Heart left ventricle (tissue), 13 donors: Measurements from ENCODE around the gene TFAP2C.

ENCODE experiments used
- POLR2A ChIP-seq, 2 donors: fragments of 450-650 bp; IDR thresholded peaks; one replicate each; pipeline ENCODE4 v1.6.1; 2017; ENCODE audit warnings: antibody characterized with exemption in 2 of 2, mild to moderate bottlenecking in 2 of 2, moderate library complexity in 2 of 2
- TF ChIP-seq, protein P1 (sequence below), 12 donors: fragments of 200-600 bp; sonication (generic) in 4 of 12; IDR thresholded peaks; one replicate each; pipeline versions ENCODE4 v1.5.0 to v1.8.0; 2018 to 2022; ENCODE audit warnings: antibody characterized with exemption in 12 of 12, mild to moderate bottlenecking in 5 of 12
- donor health status: ischemic (EF 13 %, LVEDD 7.1; RV severe dilation, severe dysfunction).
- donor health status: DM: no; HTN: yes; CAD: no.
- donor health status: DM: no; HTN: no; CAD: no.
- donor health status: ischemic (EF 25% LVEDD 6.9; RV normal size, moderate dysfunction).
- donor health status: ischemic (EF 25% LVEDD 5.7; RV mildly dilated, moderate dysfunction).
- donor health status: ischemic (EF 35%, LVEDD 5.7; RV mildly dilated, moderate dysfunction).
- donor health status: nonischemic (EF 11% LVEDD 7.7; RV severe dilation, severe dysfunction).
- donor health status: DM: yes; HTN: yes; CAD: no.
- donor health status: PGD.
- donor health status: ischemic (EF 29% LVEDD 5.4; RV normal size, mild dysfunction).
- donor health status: nonischemic (EF 23%, LVEDD 6.1; RV moderate dilation, normal function).

DNA sequence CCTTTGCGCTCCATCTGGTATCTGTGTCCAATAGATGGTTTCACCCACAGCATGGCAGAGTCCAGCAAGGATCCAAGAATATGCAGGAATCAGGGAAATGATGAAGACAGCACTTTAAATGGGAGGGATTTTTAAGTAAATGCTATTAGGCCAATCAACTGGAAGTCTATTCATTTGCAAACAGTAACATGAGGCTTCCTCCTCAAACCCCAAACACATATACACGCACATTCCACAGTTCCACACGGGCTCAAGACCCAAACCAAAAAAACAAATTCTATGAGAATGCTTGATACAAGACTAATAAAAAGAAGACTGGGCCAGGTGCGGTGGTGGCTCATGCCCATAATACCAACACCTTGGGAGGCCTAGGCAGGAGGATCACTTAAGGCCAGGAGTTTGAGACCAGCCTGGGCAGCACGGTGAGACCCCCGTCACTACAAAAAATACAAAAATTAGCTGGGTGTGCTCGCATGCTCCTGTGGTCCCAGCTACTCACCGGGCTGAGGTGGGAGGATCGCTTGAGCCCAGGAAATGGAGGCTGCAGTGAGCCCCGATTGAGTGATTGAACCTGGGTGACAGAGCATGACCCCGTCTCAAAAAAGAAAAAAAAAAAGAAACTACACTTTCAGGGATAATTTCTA, 21.9 kb upstream of the TFAP2C start:
- TF ChIP-seq, protein P1, sequence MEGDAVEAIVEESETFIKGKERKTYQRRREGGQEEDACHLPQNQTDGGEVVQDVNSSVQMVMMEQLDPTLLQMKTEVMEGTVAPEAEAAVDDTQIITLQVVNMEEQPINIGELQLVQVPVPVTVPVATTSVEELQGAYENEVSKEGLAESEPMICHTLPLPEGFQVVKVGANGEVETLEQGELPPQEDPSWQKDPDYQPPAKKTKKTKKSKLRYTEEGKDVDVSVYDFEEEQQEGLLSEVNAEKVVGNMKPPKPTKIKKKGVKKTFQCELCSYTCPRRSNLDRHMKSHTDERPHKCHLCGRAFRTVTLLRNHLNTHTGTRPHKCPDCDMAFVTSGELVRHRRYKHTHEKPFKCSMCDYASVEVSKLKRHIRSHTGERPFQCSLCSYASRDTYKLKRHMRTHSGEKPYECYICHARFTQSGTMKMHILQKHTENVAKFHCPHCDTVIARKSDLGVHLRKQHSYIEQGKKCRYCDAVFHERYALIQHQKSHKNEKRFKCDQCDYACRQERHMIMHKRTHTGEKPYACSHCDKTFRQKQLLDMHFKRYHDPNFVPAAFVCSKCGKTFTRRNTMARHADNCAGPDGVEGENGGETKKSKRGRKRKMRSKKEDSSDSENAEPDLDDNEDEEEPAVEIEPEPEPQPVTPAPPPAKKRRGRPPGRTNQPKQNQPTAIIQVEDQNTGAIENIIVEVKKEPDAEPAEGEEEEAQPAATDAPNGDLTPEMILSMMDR (IDR thresholded peaks at IDR 0.05), result no peak
- TF ChIP-seq POLR2A (IDR thresholded peaks at IDR 0.05), result no peak
